ENCODE measurements around the gene LRP1.

Gene LRP1

DNA sequence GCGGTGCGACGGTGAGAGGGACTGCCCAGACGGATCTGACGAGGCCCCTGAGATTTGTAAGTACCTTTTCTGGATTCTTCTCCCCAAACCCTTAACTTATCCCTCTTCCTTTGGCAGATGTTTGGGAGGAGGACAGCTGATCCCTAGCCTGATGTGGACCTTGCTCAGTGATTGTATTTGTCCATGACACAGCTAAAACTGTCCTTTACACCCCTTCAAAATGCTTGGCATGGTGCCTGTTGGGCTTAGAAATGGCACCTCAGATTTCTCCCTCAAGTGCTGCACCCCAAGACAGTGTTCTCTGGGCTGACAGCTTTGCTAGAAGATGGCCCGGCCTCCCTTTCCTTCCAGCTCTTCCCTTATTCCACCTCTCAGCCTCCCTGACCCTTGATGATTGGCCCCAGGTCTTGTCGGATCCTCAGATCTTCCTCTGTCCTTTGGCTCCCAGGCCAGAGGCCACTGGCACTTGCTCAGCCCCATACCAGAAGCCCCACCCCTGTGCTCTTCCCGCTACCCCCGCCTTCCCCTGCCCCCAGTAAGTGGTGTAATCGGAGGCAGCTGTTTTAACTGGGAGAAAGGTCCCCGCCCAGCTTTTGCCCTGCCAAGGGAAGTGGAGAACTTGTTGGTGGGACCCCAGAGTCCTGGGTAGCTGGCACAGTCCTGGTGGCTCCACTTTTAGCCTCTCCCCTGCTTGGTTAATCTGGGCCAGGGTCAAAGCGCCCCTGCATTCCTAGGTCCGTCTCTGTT, 10.4 kb downstream of the LRP1 start:
- no peak for DNase-seq

DNA sequence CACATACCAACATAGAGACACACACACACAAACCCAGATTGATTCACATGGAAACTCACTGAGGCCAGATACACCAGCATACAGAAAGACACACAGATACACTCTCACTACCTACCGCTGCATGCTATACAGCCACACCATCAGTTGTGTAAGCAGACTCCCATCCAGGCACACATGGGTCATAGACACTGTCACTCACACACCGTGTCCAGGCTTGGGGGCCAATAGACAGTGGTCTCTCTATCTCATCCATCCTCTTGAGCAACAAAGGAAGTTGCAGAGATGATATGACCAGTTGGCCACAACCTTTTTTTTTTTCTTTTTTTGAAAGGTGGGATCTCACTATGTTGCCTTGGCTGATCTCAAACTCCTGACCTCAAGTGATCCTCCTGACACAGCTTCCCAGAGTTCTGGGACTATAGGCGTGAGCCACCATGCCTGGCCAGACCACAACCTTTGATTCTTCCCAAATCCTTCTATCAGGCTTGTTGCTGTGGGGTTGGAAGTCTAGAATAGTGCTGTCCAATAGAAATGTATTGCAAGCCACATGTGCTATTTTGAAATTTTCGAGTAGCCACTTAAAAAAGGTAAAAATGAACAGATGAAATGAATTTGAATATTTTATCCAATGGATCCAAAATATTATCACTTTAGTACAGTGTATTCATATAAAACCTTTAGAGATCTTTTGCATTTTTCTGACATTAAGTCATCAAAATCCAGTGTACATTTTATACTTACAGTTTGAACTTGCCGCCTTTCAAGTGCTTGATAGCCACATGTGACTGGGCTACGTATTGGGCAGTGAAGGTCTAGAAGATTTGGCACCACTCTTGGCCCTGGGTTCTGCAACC, 11.7 kb downstream of the LRP1 start:
- DNase-seq, result no peak

DNA sequence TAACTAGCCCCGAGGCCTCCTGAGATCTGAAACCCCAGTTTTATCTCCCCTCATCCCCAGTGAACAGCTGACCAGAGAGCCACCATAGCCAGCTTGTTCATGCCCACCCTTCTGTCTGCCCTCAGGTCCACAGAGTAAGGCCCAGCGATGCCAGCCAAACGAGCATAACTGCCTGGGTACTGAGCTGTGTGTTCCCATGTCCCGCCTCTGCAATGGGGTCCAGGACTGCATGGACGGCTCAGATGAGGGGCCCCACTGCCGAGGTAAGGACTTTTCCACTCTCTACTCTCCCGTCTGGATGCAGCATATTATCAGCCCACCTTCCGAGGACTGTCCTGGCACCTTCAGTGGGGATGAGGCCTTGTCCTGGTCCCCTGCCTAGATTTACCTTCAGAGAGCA, 13.0 kb downstream of the LRP1 start:
- no peak for DNase-seq

DNA sequence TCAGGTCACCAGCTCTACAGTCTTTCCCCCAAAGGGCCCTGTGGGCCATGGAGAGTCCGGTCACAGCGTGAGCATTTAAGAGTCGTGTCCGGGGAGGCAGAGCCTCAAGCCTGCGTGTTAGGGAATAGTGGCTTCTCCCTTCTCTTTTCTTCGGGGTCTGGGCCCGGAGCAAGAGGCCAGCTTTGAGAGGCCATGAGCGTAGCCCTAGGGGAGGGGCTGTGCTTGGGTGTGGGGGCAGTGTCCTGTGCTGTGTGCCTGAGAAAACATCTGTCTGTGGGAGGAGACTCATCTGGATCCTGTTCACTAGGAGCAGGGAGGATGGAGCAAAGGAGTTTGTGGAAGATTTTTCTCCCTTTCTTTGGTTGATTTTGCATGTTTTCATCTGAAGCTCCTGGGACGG, 13.8 kb downstream of the LRP1 start:
- no peak for DNase-seq

DNA sequence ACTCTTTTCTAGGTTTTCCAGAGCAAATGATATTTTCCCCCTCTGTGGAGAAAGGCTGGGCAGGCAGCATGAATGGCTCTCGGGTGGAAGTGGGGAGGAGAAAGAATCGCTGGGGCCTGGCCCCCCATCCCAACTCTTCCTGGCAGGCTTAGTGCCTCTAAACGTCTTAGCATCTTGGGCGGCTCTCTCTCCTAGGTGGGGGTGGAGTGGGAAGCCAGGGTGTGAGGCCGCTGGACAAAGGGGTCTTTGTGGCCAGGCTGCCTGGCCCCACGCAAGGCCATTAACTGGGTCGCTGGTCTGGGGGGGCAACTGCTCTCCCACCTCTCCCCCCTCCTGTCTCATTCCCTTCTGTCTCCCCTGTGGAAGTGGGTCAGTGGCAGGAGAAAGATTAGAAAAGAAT, 14.4 kb downstream of the LRP1 start:
- no peak for DNase-seq

DNA sequence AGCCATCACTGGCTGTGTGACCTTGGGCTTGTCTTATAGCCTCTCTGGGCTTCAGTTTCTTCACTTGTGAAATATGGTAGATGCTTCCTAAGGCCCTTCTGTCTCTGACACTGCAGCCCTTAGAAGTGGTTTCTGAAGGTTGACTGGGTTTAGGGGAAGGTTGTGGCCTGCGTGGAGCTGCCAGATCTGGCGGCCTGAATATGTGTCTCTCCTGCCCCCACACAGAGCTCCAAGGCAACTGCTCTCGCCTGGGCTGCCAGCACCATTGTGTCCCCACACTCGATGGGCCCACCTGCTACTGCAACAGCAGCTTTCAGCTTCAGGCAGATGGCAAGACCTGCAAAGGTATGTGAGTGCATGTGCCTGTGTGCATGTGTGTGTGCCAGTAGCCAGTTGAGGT, 15.2 kb downstream of the LRP1 start:
- no peak for DNase-seq

DNA sequence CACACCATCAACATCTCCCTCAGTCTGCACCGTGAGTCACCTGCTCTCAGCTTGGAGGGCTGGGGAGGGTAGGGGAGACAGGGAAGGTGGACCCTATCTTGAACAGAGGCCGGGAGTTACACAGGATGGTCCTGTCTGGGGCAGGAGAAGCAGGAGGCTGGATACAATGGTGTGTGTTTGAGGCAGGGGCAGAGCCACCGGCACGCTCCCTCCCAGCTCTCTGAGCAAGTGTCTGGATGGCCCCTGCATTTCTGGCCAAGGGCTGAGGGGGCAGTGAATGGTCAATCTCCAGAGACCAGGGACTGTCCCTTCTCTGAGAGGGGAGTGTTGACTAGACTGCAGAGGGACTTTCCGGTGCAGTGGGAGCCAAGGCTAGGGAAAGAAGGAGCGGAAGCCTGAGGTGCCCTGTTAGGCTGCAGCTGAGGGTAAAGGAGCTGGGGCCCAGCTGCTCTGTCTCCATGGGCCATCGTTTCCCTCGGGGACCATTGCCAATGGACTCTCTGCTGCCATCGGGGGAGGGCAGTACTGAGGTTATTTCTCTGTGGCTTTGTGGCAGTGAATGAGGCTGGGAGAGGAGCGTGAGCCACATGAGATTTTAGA, 17.3 kb downstream of the LRP1 start:
- DNase-seq, result no peak

DNA sequence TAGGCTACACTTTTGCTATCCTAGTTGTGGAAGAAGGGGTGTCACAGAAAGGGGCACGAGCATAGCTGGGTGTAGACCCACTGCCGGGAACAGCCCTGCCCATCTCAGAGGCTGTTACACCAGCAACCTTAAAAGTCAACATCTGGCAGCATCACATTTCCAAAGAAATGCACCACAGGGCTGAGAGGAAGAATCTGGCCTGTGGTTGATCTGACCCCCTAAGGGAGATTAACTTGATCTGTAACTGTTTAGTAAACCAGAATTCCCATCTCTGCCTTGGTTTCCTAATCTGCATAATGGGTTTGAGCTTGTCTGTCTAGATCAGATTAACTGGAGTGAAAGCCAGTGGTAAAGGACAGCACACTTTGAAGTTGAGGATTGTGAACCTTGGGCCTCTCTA, 17.8 kb downstream of the LRP1 start:
- no peak for DNase-seq

DNA sequence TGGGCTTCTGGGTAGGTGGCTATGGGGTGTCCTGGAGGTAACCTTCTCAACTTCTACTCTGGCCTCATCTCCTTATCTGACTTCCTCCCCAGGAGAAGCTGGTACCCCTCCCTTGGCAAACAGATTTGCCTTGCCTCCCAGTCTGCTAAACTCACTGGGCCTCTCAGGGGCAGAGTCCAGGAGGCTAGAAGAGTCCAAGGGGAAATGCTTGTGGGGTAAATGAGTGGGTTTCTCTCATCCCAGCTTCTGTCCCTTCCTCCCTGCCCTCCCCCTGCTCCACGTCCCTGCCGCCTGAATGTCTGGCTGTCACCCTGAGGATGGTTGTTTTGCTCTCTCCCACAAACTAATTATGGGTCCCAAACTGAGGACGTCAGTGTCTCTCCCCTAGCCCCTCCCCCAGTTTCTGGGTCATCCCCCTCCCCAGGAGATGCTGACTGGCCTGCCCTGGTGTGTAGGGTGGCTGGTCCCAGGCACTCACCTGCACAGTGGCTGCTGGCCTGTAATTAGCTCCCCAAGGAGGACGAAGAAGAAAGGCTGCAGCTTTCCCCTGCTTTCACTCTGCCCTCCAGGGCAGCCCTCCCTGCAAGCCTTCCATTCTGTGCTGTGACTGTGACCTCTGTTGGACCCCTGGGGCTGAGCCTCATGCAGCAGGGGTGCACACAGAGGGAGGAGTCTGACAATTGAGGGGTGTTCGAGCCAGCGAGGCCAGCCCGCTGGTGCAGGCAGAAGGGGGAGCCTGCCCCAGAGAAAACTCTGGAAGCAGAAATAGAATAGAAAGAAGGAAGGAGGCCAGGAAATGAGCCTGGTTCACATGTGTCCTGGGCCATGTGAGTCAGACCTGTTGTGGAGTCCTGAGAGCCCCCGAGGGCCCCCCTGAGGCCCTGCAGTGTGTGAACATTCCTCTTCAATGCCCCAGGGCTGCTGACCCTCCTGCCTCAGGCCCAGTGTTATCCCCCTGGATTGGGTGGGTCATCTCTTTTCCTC, 19.0 kb downstream of the LRP1 start, which contains the start of gene LRP1-AS:
LRP1-AS (minus strand) TSS at position 659 of the 984 bp plus-strand sequence.
- DNase-seq, result no peak

DNA sequence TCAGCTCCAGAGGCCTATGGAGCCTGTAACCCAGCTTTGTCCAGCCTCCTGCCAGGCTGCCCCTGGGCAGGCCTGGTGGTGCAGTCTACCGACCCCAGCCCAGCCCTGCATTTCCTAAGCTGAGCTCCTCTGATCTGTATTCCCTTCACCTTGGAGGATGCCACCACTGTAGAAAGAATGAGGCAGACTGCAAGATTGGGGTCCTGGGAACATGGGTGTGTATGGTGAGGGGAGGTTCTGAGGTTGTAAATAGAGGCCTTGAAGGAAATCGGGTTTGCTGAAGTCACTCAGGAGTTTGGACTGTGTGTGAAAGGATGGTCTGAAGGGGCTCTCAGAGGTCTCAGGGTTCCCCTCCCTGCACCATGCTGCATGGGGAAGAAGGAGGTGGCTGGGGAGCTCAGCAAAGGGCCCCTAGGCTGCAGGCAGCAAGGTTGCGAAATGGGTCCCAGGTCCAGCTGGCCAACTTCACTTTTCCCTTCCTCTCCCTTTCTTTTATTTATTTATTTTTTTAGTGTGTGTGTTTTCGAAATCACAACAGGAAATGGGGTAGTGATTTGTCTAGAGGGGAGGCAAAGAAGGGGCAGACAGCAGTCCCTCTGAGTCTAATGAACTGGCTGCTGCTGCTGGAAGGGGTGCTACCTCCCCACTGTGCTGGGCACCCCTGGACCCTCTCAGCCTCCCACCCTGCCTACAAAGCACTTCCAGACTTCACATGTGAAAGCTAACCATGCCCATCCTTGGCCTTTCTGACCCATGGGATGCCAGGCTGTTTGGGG, 20.4 kb downstream of the LRP1 start:
- DNase-seq, result no peak

DNA sequence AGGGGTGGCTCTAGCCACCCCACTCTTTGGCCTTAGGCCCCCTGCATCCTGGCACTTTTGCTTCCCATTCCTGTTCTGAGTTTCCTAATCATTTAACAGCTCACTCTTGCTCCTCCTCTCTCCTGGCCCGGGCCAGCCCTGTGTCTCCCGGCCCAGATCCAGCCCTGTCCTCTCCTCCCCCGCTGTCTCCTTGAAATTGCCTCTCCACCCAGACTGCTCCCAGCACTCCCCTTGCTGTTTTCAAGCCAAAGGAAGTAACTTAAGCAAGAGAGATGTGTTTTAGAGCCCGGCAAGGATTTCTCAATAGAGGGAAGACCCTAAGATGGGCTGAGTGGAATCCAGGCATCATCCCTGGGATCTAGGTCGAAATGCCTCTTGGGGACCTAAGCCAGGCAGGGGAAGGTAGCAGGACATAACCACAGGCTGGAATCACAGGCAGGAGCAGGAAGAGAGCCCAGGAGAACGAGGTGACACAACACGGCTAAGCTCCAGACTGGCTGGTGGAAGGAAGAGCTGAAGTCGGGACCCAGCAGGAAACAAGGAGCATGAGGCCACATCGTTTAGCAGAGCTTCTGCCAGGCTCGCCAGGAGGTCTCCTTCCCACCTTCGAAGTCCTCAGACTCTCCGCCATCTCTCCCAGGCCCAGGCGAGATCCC, 21.1 kb downstream of the LRP1 start:
- DNase-seq, result no peak

DNA sequence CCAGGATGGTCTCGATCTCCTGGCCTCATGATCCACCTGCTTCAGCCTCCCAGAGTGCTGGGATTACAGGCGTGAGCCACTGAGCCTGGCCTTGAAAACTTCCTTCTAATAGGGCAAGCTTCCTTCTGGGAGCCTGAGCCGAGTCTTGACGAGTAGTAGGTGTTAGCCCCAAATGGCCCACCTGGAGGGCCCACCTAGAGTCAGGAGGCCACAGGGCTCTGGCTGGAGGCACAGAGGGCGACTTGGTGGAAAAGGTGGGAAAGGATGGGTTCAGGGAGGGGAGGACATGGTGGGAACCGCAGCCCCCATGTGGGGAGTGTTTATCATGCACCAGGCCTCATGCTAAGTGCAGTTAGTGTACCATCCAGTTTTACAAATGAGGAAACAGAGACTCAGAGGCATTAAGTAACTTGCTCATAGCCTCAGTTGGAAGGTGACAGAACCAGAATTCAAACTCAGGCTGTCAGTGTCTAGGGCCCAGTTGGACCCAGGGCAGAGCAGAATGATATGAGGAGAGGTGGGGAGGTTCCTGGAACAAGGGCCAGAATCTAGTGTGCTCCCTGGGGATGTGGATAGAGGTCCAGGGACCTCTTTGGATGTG, 22.2 kb downstream of the LRP1 start:
- no peak for DNase-seq

DNA sequence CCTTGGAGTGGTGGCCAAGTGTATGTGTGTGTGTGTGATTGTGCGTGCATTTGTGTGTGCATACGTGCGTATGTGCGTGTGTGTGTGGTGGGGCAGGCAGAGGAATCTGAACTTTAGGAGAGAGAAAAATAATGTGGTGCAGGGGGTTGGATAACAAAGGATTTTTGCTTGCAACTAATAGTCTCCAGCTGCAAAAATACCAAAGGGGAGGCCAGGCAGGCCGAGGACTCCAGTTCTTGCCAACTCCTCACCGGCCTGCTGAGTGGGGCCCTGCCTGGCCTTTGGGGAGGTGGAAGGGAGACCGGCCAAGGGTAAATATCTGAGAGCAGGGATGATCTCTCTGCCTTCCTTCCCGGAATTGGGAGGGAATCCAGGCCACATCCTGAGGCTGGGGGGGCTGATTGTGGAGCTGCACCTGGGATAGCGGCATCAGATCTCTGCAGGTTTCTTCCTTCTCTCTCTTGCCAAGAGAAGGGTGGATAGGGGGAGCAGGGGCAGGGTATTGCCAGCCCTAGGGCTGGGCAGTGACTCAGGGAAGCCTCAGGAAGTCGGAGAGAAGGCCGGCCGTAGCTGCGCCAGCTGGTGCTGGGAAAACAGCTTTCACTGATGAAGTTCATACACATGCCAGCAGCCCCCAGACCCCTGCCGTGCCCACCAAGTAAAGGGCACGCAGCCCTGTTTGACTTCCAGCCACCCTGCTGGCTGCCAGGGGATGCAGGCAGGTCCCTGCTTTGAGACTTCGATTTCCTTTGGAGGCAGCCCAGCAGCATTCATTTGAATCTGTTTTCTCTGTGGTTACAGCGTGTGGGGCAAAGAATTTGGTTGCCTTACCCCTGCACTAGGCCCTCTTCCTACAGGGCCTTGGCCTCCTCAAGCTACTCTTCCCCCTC, 23.7 kb downstream of the LRP1 start:
- no peak for DNase-seq

DNA sequence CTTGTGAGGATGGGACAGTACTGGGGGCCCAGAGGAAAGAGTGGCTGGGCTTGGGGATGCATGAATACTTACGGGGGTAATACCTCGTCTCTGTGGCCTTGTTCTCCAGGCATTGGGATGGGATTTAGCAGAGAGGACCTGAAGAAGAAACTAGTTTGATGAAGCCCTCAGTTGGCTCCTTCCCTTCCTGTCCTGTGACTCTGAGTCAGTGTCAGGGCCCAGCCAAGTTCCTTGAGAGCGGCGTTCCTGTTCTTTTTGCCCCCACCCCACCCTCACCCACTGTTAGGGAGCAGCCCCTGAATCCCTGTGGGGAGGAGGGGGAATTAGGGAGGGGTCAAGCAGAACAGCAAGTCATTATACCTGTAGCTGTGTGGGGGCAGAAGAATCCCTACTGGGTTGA, 24.4 kb downstream of the LRP1 start:
- DNase-seq, result no peak

DNA sequence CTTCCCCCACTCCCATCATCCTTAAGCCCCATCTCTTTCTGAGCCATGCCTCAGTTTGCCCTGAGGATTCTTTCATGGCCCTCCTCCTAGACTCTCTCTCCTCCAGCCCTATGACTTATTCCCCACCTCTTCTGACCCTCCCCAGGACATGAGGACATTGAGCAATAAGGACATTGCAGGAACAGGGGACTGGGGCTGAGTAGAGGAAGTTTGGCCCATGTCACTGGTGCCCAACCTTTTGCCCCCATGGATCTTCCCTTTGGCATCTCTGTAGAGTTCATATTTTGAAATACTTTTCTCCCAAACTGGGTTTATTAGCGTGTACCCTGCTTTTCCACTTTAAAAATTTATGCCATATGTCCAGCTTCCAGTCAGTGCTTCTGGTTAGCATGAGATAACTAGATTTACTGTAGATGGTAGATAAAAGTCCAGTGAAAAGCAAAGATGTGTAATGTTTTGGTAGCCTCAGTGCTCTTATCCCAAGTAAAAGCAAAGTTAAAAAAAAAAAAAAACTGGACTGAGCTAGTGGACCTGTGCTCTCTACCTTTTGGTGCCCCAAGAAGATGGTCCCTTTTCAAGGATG, 25.2 kb downstream of the LRP1 start:
- no peak for DNase-seq

DNA sequence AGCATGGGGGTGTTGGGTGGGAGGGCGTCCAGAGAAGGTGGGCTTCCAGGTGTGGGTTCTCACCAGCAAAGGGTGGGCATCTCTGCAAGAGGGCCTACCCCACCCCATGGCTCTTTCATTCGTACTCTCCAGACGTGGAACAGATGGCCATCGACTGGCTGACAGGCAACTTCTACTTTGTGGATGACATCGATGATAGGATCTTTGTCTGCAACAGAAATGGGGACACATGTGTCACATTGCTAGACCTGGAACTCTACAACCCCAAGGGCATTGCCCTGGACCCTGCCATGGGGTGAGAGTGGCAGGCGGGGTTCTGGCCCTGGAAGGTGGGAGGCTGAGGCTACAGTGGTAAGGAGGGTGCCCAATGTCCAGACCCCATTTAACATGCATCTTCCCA, 25.8 kb downstream of the LRP1 start:
- DNase-seq, result no peak

DNA sequence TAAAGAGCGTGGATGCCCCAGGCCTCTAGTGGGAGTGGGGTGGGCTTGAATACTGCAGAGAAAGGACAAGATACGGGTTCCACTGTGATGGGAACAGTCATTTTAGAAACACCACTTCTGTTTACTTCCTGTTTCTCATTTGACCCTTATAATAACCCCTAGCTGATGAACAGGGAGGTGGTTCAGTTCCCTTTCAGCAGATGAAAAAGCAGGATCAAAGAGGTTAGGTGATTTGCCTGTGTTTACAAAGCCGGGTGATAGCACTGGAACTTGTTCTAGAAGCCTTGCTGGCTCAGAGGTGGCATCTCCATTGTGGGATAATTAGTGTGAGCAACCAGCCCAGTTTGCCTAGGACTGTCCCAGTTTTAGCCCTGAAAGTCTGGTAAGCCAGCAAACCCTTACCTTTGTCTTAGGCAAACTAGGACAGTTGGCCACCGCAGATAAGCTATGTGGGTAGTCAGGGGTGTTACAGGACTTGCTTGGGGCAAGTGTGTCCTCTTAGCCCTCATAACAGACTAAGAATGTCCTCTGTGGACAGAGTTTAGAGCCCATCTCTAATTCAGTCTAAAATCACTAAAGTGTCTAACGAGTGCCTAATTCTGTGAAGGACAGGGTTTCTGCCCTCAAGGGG, 26.6 kb downstream of the LRP1 start:
- no peak for DNase-seq

DNA sequence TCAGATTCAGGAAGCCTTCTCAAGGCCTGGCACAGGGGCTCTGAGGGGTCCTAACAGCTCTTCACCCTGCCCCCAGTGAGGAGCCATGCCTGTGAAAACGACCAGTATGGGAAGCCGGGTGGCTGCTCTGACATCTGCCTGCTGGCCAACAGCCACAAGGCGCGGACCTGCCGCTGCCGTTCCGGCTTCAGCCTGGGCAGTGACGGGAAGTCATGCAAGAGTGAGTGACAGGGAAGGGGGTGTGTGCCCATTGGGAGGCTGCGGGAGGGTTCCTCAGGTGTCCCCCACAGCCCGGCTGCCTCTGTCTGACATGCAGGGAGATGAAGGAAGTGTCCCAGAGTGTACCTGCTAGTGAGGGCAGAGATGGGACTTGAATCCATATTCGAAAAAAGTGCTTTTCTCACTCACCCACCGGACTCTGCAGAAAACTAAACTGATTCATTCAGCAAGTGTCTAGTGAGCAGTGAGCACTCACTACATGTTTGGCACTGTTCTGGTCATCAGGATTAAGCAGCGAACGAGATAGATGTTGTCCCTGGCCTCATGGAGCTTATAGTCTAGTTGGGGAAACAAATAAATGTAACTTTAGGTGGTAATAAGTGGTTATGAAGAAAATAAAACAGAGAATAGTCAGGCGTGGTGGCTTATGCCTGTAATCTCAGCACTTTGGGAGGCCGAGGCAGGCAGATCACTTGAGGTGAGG, 28.6 kb downstream of the LRP1 start:
- DNase-seq, result no peak

Measured in NCI-H1436 (cell line).